Activated CD4-positive, alpha-beta T cell treated with anti-CD3 and anti-CD28 coated beads, Interleukin-2, amount 50 U/mL, for 48 hours (primary cell): ENCODE data around the gene MAGI1.

Source experiments
- DNase-seq, 2 experiments: peaks; one replicate each; pipeline ENCODE4 v3.0.0-alpha.2; 2020

MAGI1 gene

GRCh38 chr3:65658401-65658800, 380.3 kb downstream of the MAGI1 start:
- DNase-seq = no peak

- DNase-seq = no peak
Observed at GRCh38 chr3:65655061-65655460, 383.7 kb downstream of the MAGI1 start.

- no peak for DNase-seq
Observed at GRCh38 chr3:65653731-65654130, 385.0 kb downstream of the MAGI1 start.

GRCh38 chr3:65650247-65650646, 388.5 kb downstream of the MAGI1 start:
- DNase-seq = no peak

- DNase-seq = no peak
Observed at GRCh38 chr3:65647369-65647768, 391.3 kb downstream of the MAGI1 start.

- DNase-seq = no peak
Observed at GRCh38 chr3:65642883-65643282, 395.8 kb downstream of the MAGI1 start.

GRCh38 chr3:65641777-65642176, 396.9 kb downstream of the MAGI1 start:
- no peak for DNase-seq

GRCh38 chr3:65641045-65641444, 397.7 kb downstream of the MAGI1 start:
- DNase-seq = no peak

- DNase-seq = no peak
Observed at GRCh38 chr3:65639444-65639843, 399.3 kb downstream of the MAGI1 start.

GRCh38 chr3:65638301-65638700, 400.4 kb downstream of the MAGI1 start:
- DNase-seq = no peak

GRCh38 chr3:65636326-65636725, 402.4 kb downstream of the MAGI1 start:
- no peak for DNase-seq

- no peak for DNase-seq
Observed at GRCh38 chr3:65635657-65636056, 403.1 kb downstream of the MAGI1 start.

GRCh38 chr3:65633018-65633638, 405.6 kb downstream of the MAGI1 start:
- DNase-seq = no peak

GRCh38 chr3:65632414-65632813, 406.3 kb downstream of the MAGI1 start:
- no peak for DNase-seq

GRCh38 chr3:65628978-65629377, 409.7 kb downstream of the MAGI1 start:
- no peak for DNase-seq

GRCh38 chr3:65627062-65627461, 411.7 kb downstream of the MAGI1 start:
- no peak for DNase-seq

GRCh38 chr3:65625305-65625704, 413.4 kb downstream of the MAGI1 start:
- no peak for DNase-seq

- no peak for DNase-seq
Observed at GRCh38 chr3:65623362-65623761, 415.4 kb downstream of the MAGI1 start.

- DNase-seq = no peak
Observed at GRCh38 chr3:65619888-65620287, 418.8 kb downstream of the MAGI1 start.

GRCh38 chr3:65619451-65619881, 419.3 kb downstream of the MAGI1 start:
- DNase-seq = no peak

GRCh38 chr3:65618599-65618998, 420.1 kb downstream of the MAGI1 start:
- no peak for DNase-seq

GRCh38 chr3:65617787-65618186, 420.9 kb downstream of the MAGI1 start:
- no peak for DNase-seq

GRCh38 chr3:65617209-65617608, 421.5 kb downstream of the MAGI1 start:
- no peak for DNase-seq

GRCh38 chr3:65616563-65616962, 422.2 kb downstream of the MAGI1 start:
- no peak for DNase-seq

- no peak for DNase-seq
Observed at GRCh38 chr3:65615329-65615728, 423.4 kb downstream of the MAGI1 start.

- DNase-seq = no peak
Observed at GRCh38 chr3:65614585-65614984, 424.1 kb downstream of the MAGI1 start.
